A549 (cell line): ENCODE data around the gene AMZ1. TPM values are rescaled to one million over a fixed set of nuclear protein-coding genes. Genes with fewer than 3 reads are reported as not detected.

ENCODE experiments used
- ATAC-seq, 2 experiments: fragments of 200-7000 bp in 1 of 2; fragments of >200 bp in 1 of 2; cut with Nextera tagmentation in 1 of 2; cut with Tn5 transposase in 1 of 2; 3 replicates each; pipeline versions ENCODE4 v1.8.0 to v1.9.1; 2018 to 2020; ENCODE audit warnings: mild to moderate bottlenecking in 1 of 2, moderate library complexity in 1 of 2
- CTCF ChIA-PET: fragments of 300-600 bp; sonication (Branson Sonifier 250); formaldehyde crosslinking; extraction: SDS; loops from one replicate; lab custom pipeline; 2021; ENCODE audit warnings: antibody characterized with exemption, inconsistent platforms; lab: Yijun Ruan, JAX
- POLR2A ChIA-PET: fragments of 350-600 bp; formaldehyde crosslinking; extraction: SDS; loops from one replicate; lab custom pipeline; 2021; ENCODE audit warnings: antibody characterized with exemption, inconsistent platforms; lab: Yijun Ruan, JAX
- DNase-seq, 2 experiments: peaks; one replicate each; pipeline versions ENCODE4 v3.0.0 to v3.0.0-alpha.2; 2011 to 2016; ENCODE audit warnings: low read depth in 1 of 2, low spot score in 1 of 2
- FAIRE-seq: peaks from 2 replicates; lab custom pipeline; 2011; peaks lifted over from hg19 to GRCh38; lab: Jason Lieb, UNC
- H3K27ac ChIP-seq, 2 experiments: fragments of >200 bp; sonication (Bioruptor Twin); formaldehyde crosslinking; 3 replicates each; pipeline ENCODE4 v1.5.1; 2016 to 2017
- H3K4me1 ChIP-seq: fragments of >200 bp; sonication (Bioruptor Twin); formaldehyde crosslinking; 3 replicates; pipeline ENCODE4 v1.6.1; 2016
- H3K4me2 ChIP-seq: fragments of >200 bp; sonication (Bioruptor Twin); formaldehyde crosslinking; 3 replicates; pipeline ENCODE4 v1.6.1; 2016
- H3K4me3 ChIP-seq: fragments of >200 bp; sonication (Bioruptor Twin); formaldehyde crosslinking; 3 replicates; pipeline ENCODE4 v1.5.1; 2016
- H3K9me3 ChIP-seq: fragments of >200 bp; sonication (Bioruptor Twin); formaldehyde crosslinking; 3 replicates; pipeline ENCODE4 v1.6.1; 2016
- CBX2 ChIP-seq: fragments of 200-600 bp; sonication (generic); IDR thresholded peaks from 2 replicates; pipeline ENCODE4 v1.6.1; 2016; ENCODE audit warnings: low read depth, mild to moderate bottlenecking, borderline replicate concordance
- CHD4 ChIP-seq: fragments of 200-600 bp; sonication (generic); IDR thresholded peaks from 2 replicates; pipeline ENCODE4 v1.6.1; 2016; ENCODE audit warnings: antibody characterized with exemption, mild to moderate bottlenecking, borderline replicate concordance
- FOSB ChIP-seq: fragments of 250-450 bp; sonication (Bioruptor Pico); IDR thresholded peaks from 2 replicates; pipeline ENCODE4 v1.5.0; 2020; ENCODE audit warnings: mild to moderate bottlenecking, moderate library complexity
- FOSL2 ChIP-seq, 2 experiments: fragments of 450-650 bp in 1 of 2; fragments of >200 bp in 1 of 2; sonication (Bioruptor Twin) in 1 of 2; formaldehyde crosslinking; IDR thresholded peaks; 2 replicates each; pipeline versions ENCODE4 v1.5.0 to v1.6.1; 2016 to 2020; ENCODE audit warnings: mild to moderate bottlenecking in 1 of 2, moderate library complexity in 1 of 2
- HOXA7 ChIP-seq: fragments of 250-450 bp; sonication (Bioruptor Pico); IDR thresholded peaks from 2 replicates; pipeline ENCODE4 v1.5.0; 2020; ENCODE audit warnings: mild to moderate bottlenecking, moderate library complexity
- HOXB13 ChIP-seq: fragments of 250-450 bp; sonication (Bioruptor Pico); IDR thresholded peaks from 2 replicates; pipeline ENCODE4 v1.5.0; 2020; ENCODE audit warnings: low read depth, mild to moderate bottlenecking, moderate library complexity
- JUNB ChIP-seq: fragments of >200 bp; sonication (Bioruptor Twin); formaldehyde crosslinking; IDR thresholded peaks from 2 replicates; pipeline ENCODE4 v1.6.1; 2016
- NPAS2 ChIP-seq: fragments of 250-450 bp; sonication (Bioruptor Pico); IDR thresholded peaks from 2 replicates; pipeline ENCODE4 v1.8.0; 2022; ENCODE audit warnings: mild to moderate bottlenecking, moderate library complexity, borderline replicate concordance
- NR3C1 ChIP-seq: fragments of >200 bp; sonication (Bioruptor Twin); formaldehyde crosslinking; IDR thresholded peaks from 3 replicates; pipeline ENCODE4 v1.6.1; 2017
- POLR2A ChIP-seq: IDR thresholded peaks from 2 replicates; pipeline ENCODE4 v1.6.1; 2012; ENCODE audit warnings: mild to moderate bottlenecking, low read length
- RAD21 ChIP-seq, 2 experiments: fragments of >200 bp in 1 of 2; sonication (Bioruptor Twin) in 1 of 2; formaldehyde crosslinking in 1 of 2; IDR thresholded peaks in 1 of 2; conservative IDR thresholded peaks in 1 of 2; 2 replicates in 1 of 2; 3 replicates in 1 of 2; pipeline ENCODE4 v1.6.1; 2012 to 2018; ENCODE audit warnings: inconsistent platforms in 1 of 2
- REST ChIP-seq: fragments of 200-600 bp; sonication (generic); IDR thresholded peaks from 2 replicates; pipeline ENCODE4 v1.6.1; 2016; ENCODE audit warnings: antibody characterized with exemption, mild to moderate bottlenecking, moderate library complexity
- RFX5 ChIP-seq: fragments of 450-650 bp; IDR thresholded peaks from 2 replicates; pipeline ENCODE4 v1.7.1; 2014; ENCODE audit warnings: antibody characterized with exemption, mild to moderate bottlenecking, moderate library complexity
- SMC3 ChIP-seq: fragments of >200 bp; sonication (Bioruptor Twin); formaldehyde crosslinking; IDR thresholded peaks from 3 replicates; pipeline ENCODE4 v1.6.1; 2018; ENCODE audit warnings: inconsistent platforms
- ZNF302 ChIP-seq: fragments of 250-450 bp; sonication (Bioruptor Pico); IDR thresholded peaks from 2 replicates; pipeline ENCODE4 v1.9.0; 2021; ENCODE audit warnings: inconsistent platforms, mild to moderate bottlenecking, moderate library complexity
- ZSCAN20 ChIP-seq: fragments of 250-450 bp; sonication (Bioruptor Pico); IDR thresholded peaks from 2 replicates; pipeline ENCODE4 v1.8.0; 2022; ENCODE audit warnings: mild to moderate bottlenecking, moderate library complexity
- WGBS: methylation state at CpG from one replicate; pipeline ENCODE4 v1.1.6; 2017; ENCODE audit errors: missing lambda C conversion rate; 5-methylcytosine and 5-hydroxymethylcytosine counted together
- polyA plus RNA-seq, 4 experiments: library from polyadenylated mRNA; depleted of rRNA in 3 of 4; stranded (reverse); fragments of >200 nt; fragmentation: RNase III in 1 of 4; extraction: RNeasy Plus Mini Kit Qiagen cat#74134 plus additional on column Dnase treatment in 1 of 4; gene quantifications; 2 replicates in 3 of 4; 3 replicates in 1 of 4; pipeline ENCODE4 v1.2.3, GENCODE V29; 2011 to 2017
- TF ChIP-seq, protein P1 (sequence below): fragments of >200 bp; sonication (Bioruptor Twin); formaldehyde crosslinking; IDR thresholded peaks from 2 replicates; pipeline ENCODE4 v1.6.1; 2016
- TF ChIP-seq, protein P2 (sequence below): IDR thresholded peaks from 2 replicates; pipeline ENCODE4 v1.6.1; 2012; ENCODE audit warnings: low read depth, borderline replicate concordance

The AMZ1 gene
- polyA plus RNA-seq, 2 of the 4 experiments (the other 2 are of a cell fraction) = 0.01 TPM; not detected in 1

DNA sequence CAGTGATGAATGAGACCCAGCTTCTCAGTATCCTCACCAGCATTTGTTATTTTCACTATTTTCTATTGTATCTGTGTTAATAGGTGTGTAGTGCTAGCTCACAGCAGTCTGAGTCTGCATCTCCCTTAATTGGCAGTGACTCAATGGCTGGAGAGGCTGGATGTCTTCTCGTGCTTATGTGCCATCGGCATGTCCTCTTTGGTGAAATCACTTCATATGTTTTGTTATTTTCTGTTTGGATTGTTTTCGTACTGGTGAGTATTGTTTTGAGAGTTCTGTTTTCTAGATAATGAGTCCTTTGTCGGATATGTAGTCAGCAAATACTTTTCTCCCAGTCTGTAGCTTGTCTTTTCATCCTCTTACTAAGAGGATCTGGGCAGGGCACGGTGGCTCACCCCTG lies 66.1 kb downstream of the AMZ1 start:
- ATAC-seq (no peak), FAIRE-seq (no peak), DNase-seq (no peak)
- Histone ChIP-seq H3K4me3 (no peak overlapping the region), H3K4me2 (no peak overlapping the region), H3K27ac (no peak overlapping the region), H3K4me1 (peaks cover 24% of the 10 kb centered on the region), H3K9me3 (no peaks in the 10 kb centered on the region)
- CTCF ChIA-PET = interaction anchor here (0.6 kb wide), 2 partner anchors 33 to 1068 kb away, joined by 3 read pairs; no protein-coding TSS in a partner anchor
- POLR2A ChIA-PET = no interaction called here
- 92% methylated on average over 5 of the region's 5 CpGs for WGBS
- TF ChIP-seq ZSCAN20 (CRISPR knock-in tag) (no peak), POLR2A (no peak)

DNA sequence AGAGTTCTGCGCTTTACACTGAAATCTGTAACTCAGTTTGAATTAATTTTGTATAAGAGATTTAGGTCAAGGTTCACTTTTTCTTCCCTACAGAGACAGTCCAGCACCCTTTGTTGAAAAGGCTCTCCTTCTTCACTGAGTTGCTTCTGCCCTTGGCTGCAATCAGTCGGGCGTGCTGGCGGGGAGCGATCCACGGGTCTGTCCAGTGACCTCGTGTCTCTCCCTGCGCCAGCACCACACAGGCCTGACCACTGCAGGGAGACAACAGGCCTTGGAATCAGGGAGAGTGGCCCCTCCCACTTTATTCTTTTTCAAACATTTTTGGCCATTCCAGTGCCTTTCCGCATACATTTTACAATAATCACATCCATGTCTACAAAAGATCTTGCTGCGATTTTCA lies 66.9 kb downstream of the AMZ1 start:
- TF ChIP-seq, protein P1, sequence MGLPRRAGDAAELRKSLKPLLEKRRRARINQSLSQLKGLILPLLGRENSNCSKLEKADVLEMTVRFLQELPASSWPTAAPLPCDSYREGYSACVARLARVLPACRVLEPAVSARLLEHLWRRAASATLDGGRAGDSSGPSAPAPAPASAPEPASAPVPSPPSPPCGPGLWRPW = no peak
- H3K4me1 ChIP-seq = peaks cover 33% of the 10 kb centered on the region
- DNase-seq (no peak), FAIRE-seq (no peak), ATAC-seq (no peak)
- H3K4me3 ChIP-seq = no peak overlapping the region
- no peak overlapping the region for H3K4me2 ChIP-seq
- ChIA-PET POLR2A (no interaction called here), CTCF (no interaction called here)
- no peak overlapping the region for H3K27ac ChIP-seq
- no peaks in the 10 kb centered on the region for H3K9me3 ChIP-seq
- 95% methylated on average over 10 of the region's 10 CpGs for WGBS

DNA sequence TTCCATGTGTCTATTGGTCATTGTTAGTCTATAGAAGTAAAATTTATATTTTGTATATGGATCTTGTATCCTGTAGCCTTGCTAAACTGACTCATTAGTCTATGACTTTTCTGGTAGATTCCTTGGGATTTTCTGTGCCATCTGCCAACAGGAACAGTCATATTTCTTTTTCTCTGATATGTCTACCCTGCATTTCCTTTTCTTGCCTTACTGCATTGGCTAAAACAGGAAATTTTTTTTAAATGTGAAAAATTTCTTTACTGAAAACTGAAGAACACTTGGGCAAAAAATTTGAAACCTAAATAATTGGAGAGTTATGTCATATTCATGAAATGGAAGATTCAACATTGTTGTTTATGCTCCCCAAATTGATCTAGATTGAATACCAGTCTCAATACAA lies 67.5 kb downstream of the AMZ1 start:
- ATAC-seq = no peak
- POLR2A ChIA-PET = no interaction called here
- H3K9me3 ChIP-seq = no peaks in the 10 kb centered on the region
- no peak for FAIRE-seq
- CTCF ChIA-PET = no interaction called here
- no peak overlapping the region for H3K27ac ChIP-seq
- no peak for TF ChIP-seq CHD4
- no peak for TF ChIP-seq REST
- no peak for TF ChIP-seq HOXB13
- no peak for TF ChIP-seq JUNB
- TF ChIP-seq ZNF302 = no peak
- no peak for TF ChIP-seq SMC3
- TF ChIP-seq CBX2 = no peak
- no peak for TF ChIP-seq FOSL2 (IDR thresholded peaks at IDR 0.05)
- TF ChIP-seq FOSL2 (CRISPR knock-in tag; IDR thresholded peaks at IDR 0.05) = no peak
- no peak for TF ChIP-seq RFX5
- TF ChIP-seq RAD21 (conservative IDR thresholded peaks at IDR 0.05 in 1 of 2, IDR thresholded peaks at IDR 0.05 in 1 of 2) = no peak
- TF ChIP-seq NR3C1 = no peak
- TF ChIP-seq, protein P1 = no peak
- no peak for TF ChIP-seq NPAS2 (CRISPR knock-in tag)
- TF ChIP-seq, protein P2, sequence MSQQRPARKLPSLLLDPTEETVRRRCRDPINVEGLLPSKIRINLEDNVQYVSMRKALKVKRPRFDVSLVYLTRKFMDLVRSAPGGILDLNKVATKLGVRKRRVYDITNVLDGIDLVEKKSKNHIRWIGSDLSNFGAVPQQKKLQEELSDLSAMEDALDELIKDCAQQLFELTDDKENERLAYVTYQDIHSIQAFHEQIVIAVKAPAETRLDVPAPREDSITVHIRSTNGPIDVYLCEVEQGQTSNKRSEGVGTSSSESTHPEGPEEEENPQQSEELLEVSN = no peak
- TF ChIP-seq FOSB (CRISPR knock-in tag) = no peak
- TF ChIP-seq HOXA7 (CRISPR knock-in tag) = no peak
- H3K4me3 ChIP-seq = no peak overlapping the region
- no peak for DNase-seq
- peaks cover 39% of the 10 kb centered on the region for H3K4me1 ChIP-seq
- no peak overlapping the region for H3K4me2 ChIP-seq
